Fibroblast of lung (primary cell): ENCODE data around the gene GTF2H1.

Source experiments
- EZH2 ChIP-seq: IDR thresholded peaks from 2 replicates; pipeline ENCODE4 v1.5.1; 2012; ENCODE audit warnings: low read length, control low read depth, mild to moderate bottlenecking; ENCODE audit errors: missing control alignments
- TF ChIP-seq, protein P1 (sequence below), 2 donors: IDR thresholded peaks in 1 of 2; conservative IDR thresholded peaks in 1 of 2; 1 replicate in 1 of 2; 2 replicates in 1 of 2; pipeline ENCODE4 v1.5.1; 2011 to 2012; ENCODE audit warnings: low read length in 2 of 2, control low read depth in 1 of 2, inconsistent platforms in 1 of 2, low read depth in 1 of 2, mild to moderate bottlenecking in 1 of 2

DNA sequence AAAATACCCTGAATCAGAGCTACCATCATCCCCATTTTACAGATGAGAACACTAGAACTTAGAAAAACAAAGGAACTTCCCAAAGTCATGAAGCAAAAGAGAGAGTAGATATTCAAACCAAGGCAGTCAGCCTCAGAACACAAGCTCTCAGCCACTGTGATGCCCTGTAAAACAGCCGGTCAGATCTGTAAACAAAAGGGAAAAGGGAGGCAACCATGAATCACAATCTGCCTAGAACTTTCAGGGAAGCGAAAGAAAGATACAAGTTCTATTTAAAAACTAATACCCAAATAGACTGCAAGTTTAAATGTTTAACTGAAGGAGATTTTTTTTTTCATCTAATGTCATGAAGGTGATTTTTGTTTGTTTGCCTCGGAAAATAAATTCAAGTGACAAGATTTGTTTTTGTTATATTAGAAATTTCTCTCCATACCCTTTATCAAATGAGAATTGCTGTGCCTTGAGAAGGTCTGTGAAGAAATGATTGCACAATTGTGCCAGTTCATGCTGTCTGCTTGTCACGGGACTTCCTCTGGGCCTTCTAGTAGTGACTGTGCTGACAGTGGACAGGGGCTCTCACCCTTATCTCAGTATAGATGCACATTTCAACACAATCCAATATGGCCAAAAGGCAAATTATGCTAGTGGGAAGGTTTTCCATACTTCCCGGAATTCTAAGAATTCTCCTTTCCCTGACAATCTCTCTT is 44.6 kb upstream of the GTF2H1 start:
- TF ChIP-seq EZH2: no peak
- TF ChIP-seq, protein P1, sequence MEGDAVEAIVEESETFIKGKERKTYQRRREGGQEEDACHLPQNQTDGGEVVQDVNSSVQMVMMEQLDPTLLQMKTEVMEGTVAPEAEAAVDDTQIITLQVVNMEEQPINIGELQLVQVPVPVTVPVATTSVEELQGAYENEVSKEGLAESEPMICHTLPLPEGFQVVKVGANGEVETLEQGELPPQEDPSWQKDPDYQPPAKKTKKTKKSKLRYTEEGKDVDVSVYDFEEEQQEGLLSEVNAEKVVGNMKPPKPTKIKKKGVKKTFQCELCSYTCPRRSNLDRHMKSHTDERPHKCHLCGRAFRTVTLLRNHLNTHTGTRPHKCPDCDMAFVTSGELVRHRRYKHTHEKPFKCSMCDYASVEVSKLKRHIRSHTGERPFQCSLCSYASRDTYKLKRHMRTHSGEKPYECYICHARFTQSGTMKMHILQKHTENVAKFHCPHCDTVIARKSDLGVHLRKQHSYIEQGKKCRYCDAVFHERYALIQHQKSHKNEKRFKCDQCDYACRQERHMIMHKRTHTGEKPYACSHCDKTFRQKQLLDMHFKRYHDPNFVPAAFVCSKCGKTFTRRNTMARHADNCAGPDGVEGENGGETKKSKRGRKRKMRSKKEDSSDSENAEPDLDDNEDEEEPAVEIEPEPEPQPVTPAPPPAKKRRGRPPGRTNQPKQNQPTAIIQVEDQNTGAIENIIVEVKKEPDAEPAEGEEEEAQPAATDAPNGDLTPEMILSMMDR (conservative IDR thresholded peaks at IDR 0.05 in 1 of 2, IDR thresholded peaks at IDR 0.05 in 1 of 2; ENCODE audit: low read depth in 1 of 2, low read length in 2 of 2): no peak
